Liver (tissue), 9 donors: ENCODE results near the gene CASZ1. TPM values are rescaled to one million over a fixed set of nuclear protein-coding genes. Genes with fewer than 3 reads are reported as not detected.

Experiments used
- DNase-seq: peaks from one replicate; pipeline ENCODE4 v3.0.0-alpha.2; 2017; ENCODE audit warnings: low spot score
- H3K27ac ChIP-seq, 2 donors: one replicate each; pipeline ENCODE4 v1.7.0; 2013; ENCODE audit warnings: inconsistent platforms in 2 of 2, low read length in 2 of 2, control low read depth in 1 of 2, low read depth in 1 of 2, mild to moderate bottlenecking in 1 of 2
- H3K27me3 ChIP-seq, 4 donors: one replicate each; pipeline versions ENCODE4 v1.6.1 to v1.7.0; 2013; ENCODE audit warnings: low read length in 3 of 4, inconsistent platforms in 1 of 4, mild to moderate bottlenecking in 1 of 4, moderate library complexity in 1 of 4; ENCODE audit not compliant: control insufficient read depth in 4 of 4, insufficient read depth in 4 of 4
- H3K36me3 ChIP-seq, 4 donors: one replicate each; pipeline versions ENCODE4 v1.6.1 to v1.7.0; 2013; ENCODE audit warnings: low read length in 3 of 4, mild to moderate bottlenecking in 3 of 4, low read depth in 1 of 4, moderate library complexity in 1 of 4; ENCODE audit not compliant: control insufficient read depth in 4 of 4, insufficient read depth in 3 of 4
- H3K4me1 ChIP-seq, 4 donors: one replicate each; pipeline versions ENCODE4 v1.6.1 to v1.7.0; 2013; ENCODE audit warnings: low read length in 3 of 4, mild to moderate bottlenecking in 3 of 4, moderate library complexity in 1 of 4; ENCODE audit not compliant: control insufficient read depth in 4 of 4, insufficient read depth in 4 of 4
- H3K4me3 ChIP-seq, 3 donors: one replicate each; pipeline versions ENCODE4 v1.6.1 to v1.7.0; 2013; ENCODE audit warnings: low read length in 3 of 3, control low read depth in 1 of 3, low read depth in 1 of 3, mild to moderate bottlenecking in 1 of 3
- H3K9ac ChIP-seq, 2 donors: one replicate each; pipeline ENCODE4 v1.7.0; 2013; ENCODE audit warnings: low read length in 2 of 2, mild to moderate bottlenecking in 2 of 2, moderate library complexity in 2 of 2, control low read depth in 1 of 2, low read depth in 1 of 2
- H3K9me3 ChIP-seq, 4 donors: one replicate each; pipeline versions ENCODE4 v1.6.1 to v1.7.0; 2013; ENCODE audit warnings: low read length in 3 of 4; ENCODE audit not compliant: control insufficient read depth in 4 of 4
- ATF3 ChIP-seq: IDR thresholded peaks from 2 replicates; pipeline ENCODE4 v1.6.1; 2016; ENCODE audit warnings: antibody characterized with exemption
- CTCF ChIP-seq: fragments of 150-350 bp; IDR thresholded peaks from 2 replicates; pipeline ENCODE4 v1.5.1; 2017; ENCODE audit warnings: improper control_type of control experiment, low read depth, low read length; ENCODE audit not compliant: missing input control
- EGR1 ChIP-seq, 2 donors: IDR thresholded peaks; 2 replicates each; pipeline ENCODE4 v1.6.1; 2016 to 2018; ENCODE audit warnings: antibody characterized with exemption in 2 of 2, low read depth in 2 of 2
- FOXA1 ChIP-seq: IDR thresholded peaks from 2 replicates; pipeline ENCODE4 v1.6.1; 2016; ENCODE audit warnings: antibody characterized with exemption
- FOXA2 ChIP-seq: IDR thresholded peaks from 2 replicates; pipeline ENCODE4 v1.6.1; 2016; ENCODE audit warnings: antibody characterized with exemption
- GABPA ChIP-seq, 2 donors: IDR thresholded peaks in 1 of 2; conservative IDR thresholded peaks in 1 of 2; 2 replicates each; pipeline ENCODE4 v1.6.1; 2016; ENCODE audit warnings: antibody characterized with exemption in 2 of 2, mild to moderate bottlenecking in 1 of 2, moderate library complexity in 1 of 2
- HNF4A ChIP-seq, 2 donors: conservative IDR thresholded peaks; 2 replicates each; pipeline ENCODE4 v1.6.1; 2016; ENCODE audit warnings: antibody characterized with exemption in 2 of 2, mild to moderate bottlenecking in 2 of 2
- HNF4G ChIP-seq: IDR thresholded peaks from 2 replicates; pipeline ENCODE4 v1.6.1; 2016; ENCODE audit warnings: antibody characterized with exemption
- JUND ChIP-seq, 2 donors: IDR thresholded peaks; 2 replicates each; pipeline ENCODE4 v1.6.1; 2016; ENCODE audit warnings: antibody characterized with exemption in 2 of 2
- MAX ChIP-seq: IDR thresholded peaks from 2 replicates; pipeline ENCODE4 v1.6.1; 2016; ENCODE audit warnings: antibody characterized with exemption
- NR2F2 ChIP-seq: IDR thresholded peaks from 2 replicates; pipeline ENCODE4 v1.6.1; 2016; ENCODE audit warnings: antibody characterized with exemption
- REST ChIP-seq: IDR thresholded peaks from 2 replicates; pipeline ENCODE4 v1.6.1; 2016; ENCODE audit warnings: antibody characterized with exemption, mild to moderate bottlenecking
- RXRA ChIP-seq, 2 donors: IDR thresholded peaks; 2 replicates each; pipeline ENCODE4 v1.6.1; 2017 to 2018; ENCODE audit warnings: antibody characterized with exemption in 2 of 2, mild to moderate bottlenecking in 1 of 2
- SP1 ChIP-seq: IDR thresholded peaks from 2 replicates; pipeline ENCODE4 v1.6.1; 2018; ENCODE audit warnings: antibody characterized with exemption, mild to moderate bottlenecking
- TAF1 ChIP-seq: conservative IDR thresholded peaks from 2 replicates; pipeline ENCODE4 v1.6.1; 2016; ENCODE audit warnings: antibody characterized with exemption, mild to moderate bottlenecking
- YY1 ChIP-seq: IDR thresholded peaks from 2 replicates; pipeline ENCODE4 v1.6.1; 2016; ENCODE audit warnings: antibody characterized with exemption, mild to moderate bottlenecking
- ZBTB33 ChIP-seq: IDR thresholded peaks from 2 replicates; pipeline ENCODE4 v1.6.1; 2016; ENCODE audit warnings: antibody characterized with exemption
- WGBS: extraction: QIAGEN DNeasy Blood & Tissue Kit; methylation state at CpG from one replicate; pipeline ENCODE4 v1.1.7; 2013; 5-methylcytosine and 5-hydroxymethylcytosine counted together
- polyA plus RNA-seq, 2 donors: library from polyadenylated mRNA; stranded (reverse) in 1 of 2; unstranded in 1 of 2; fragments of 200-250 nt in 1 of 2; fragments of >200 nt in 1 of 2; fragmentation: Nextera tagmentation in 1 of 2; extraction: Ambion mirVana in 1 of 2; gene quantifications; one replicate each; pipeline versions ENCODE4 v1.2.1 to v1.2.3, GENCODE V29; 2013 to 2015
- total RNA-seq, 2 donors: library from RNA; depleted of rRNA; stranded (reverse); fragments of >200 nt; gene quantifications; one replicate each; pipeline ENCODE4 v1.2.3, GENCODE V29; 2014
- donor health status: healthy.
- donor health status: healthy.
- donor health status: healthy.
- donor health status: healthy.
- donor health status: healthy.

Gene CASZ1
- total and polyA plus RNA-seq, 4 donors: 1.0 to 3.5 (median 1.9) TPM

GRCh38 chr1:10617318-10617717 lies 179.1 kb downstream of the CASZ1 start (continued):
- TF ChIP-seq FOXA1: no peak
- no peak for TF ChIP-seq HNF4A (conservative IDR thresholded peaks at IDR 0.05)
- no peak for TF ChIP-seq EGR1 (IDR thresholded peaks at IDR 0.05; ENCODE audit: low read depth in 2 of 2)
- no peak for TF ChIP-seq HNF4G
- no peak for TF ChIP-seq GABPA (IDR thresholded peaks at IDR 0.05 in 1 of 2, conservative IDR thresholded peaks at IDR 0.05 in 1 of 2)
- no peak for TF ChIP-seq CTCF
- TF ChIP-seq ATF3: no peak
- no peak for TF ChIP-seq NR2F2

- H3K27ac ChIP-seq: no peak overlapping the region
- peaks cover 2 to 6% (median 3%) of the 10 kb centered on the region in 4 donors for H3K36me3 ChIP-seq
- H3K9ac ChIP-seq: no peak overlapping the region
- H3K4me1 ChIP-seq: no peaks in the 10 kb centered on the region
- TF ChIP-seq MAX (no peak), SP1 (no peak), TAF1 (no peak), EGR1 (IDR thresholded peaks at IDR 0.05; ENCODE audit: low read depth in 2 of 2) (no peak), YY1 (no peak), FOXA1 (no peak), JUND (IDR thresholded peaks at IDR 0.05) (no peak), REST (no peak), GABPA (IDR thresholded peaks at IDR 0.05 in 1 of 2, conservative IDR thresholded peaks at IDR 0.05 in 1 of 2) (no peak), NR2F2 (no peak), RXRA (IDR thresholded peaks at IDR 0.05) (no peak), ZBTB33 (no peak), HNF4A (conservative IDR thresholded peaks at IDR 0.05) (no peak), FOXA2 (no peak), ATF3 (no peak), CTCF (no peak), HNF4G (no peak)
- H3K4me3 ChIP-seq: no peak overlapping the region
- WGBS: 97% methylated on average over 15 of the region's 15 CpGs
- H3K9me3 ChIP-seq: no peaks in the 10 kb centered on the region
- no peaks in the 10 kb centered on the region for H3K27me3 ChIP-seq
- no peak for DNase-seq
These were observed 179.8 kb downstream of the CASZ1 start for GRCh38 chr1:10616696-10617095.
